Measurements from ENCODE around the gene ZNF211.

GRCh38 chr19:57620673-57621348, 12.2 kb upstream of the ZNF211 start:
- TF ChIP-seq EZH2phosphoT487 (IDR thresholded peaks at IDR 0.05; ENCODE audit: insufficient read depth, low read depth): no peak
- no peak for TF ChIP-seq EZH2 (IDR thresholded peaks at IDR 0.05; ENCODE audit: insufficient read depth, poor library complexity, severe bottlenecking)
